OCI-LY7 (cell line): ENCODE results near the gene PSMG4. TPM values are rescaled to one million over a fixed set of nuclear protein-coding genes. Genes with fewer than 3 reads are reported as not detected.

ENCODE experiments used
- BruUV-seq: library from RNA; stranded (reverse); fragments of 400-500 nt; replicated peaks from 2 replicates; lab custom pipeline; 2021; lab: Mats Ljungman, UMichigan
- CTCF ChIA-PET: fragments of 300-600 bp; sonication (Branson Sonifier 250); formaldehyde crosslinking; loops from one replicate; lab custom pipeline; 2022; ENCODE audit warnings: antibody characterized with exemption; ENCODE audit not compliant: unreplicated experiment; lab: Charles Lee
- POLR2A ChIA-PET: fragments of 300-600 bp; sonication (Branson Sonifier 250); formaldehyde crosslinking; loops from one replicate; lab custom pipeline; 2022; ENCODE audit warnings: antibody characterized with exemption; lab: Charles Lee
- DNase-seq: peaks from one replicate; pipeline ENCODE4 v3.0.0-alpha.2; 2015; ENCODE audit warnings: low spot score
- H2AFZ ChIP-seq: fragments of 200-600 bp; sonication (generic), shearing (Covaris generic); 2 replicates; pipeline ENCODE4 v1.6.1; 2014; ENCODE audit warnings: mild to moderate bottlenecking, antibody characterized with exemption, low read length, moderate library complexity
- H3K27ac ChIP-seq: fragments of 200-600 bp; sonication (generic); 2 replicates; pipeline ENCODE4 v1.5.1; 2014; ENCODE audit warnings: mixed run types, low read depth, mild to moderate bottlenecking, moderate library complexity, low read length, inconsistent platforms; ENCODE audit not compliant: poor library complexity, severe bottlenecking
- H3K36me3 ChIP-seq: fragments of 200-600 bp; sonication (generic); 2 replicates; pipeline ENCODE4 v1.6.1; 2014; ENCODE audit warnings: mild to moderate bottlenecking, antibody characterized with exemption, low read length, moderate library complexity, mixed read lengths; ENCODE audit not compliant: insufficient read depth
- H3K4me1 ChIP-seq: fragments of 200-600 bp; sonication (generic); 2 replicates; pipeline ENCODE4 v1.5.1; 2014; ENCODE audit warnings: mild to moderate bottlenecking, low read length; ENCODE audit not compliant: insufficient read depth, poor library complexity, severe bottlenecking
- H3K4me2 ChIP-seq: fragments of 200-600 bp; sonication (generic); 2 replicates; pipeline ENCODE4 v1.6.1; 2014; ENCODE audit warnings: mild to moderate bottlenecking, low read length
- H3K4me3 ChIP-seq: fragments of 200-600 bp; sonication (generic); 2 replicates; pipeline ENCODE4 v1.5.1; 2014; ENCODE audit warnings: mild to moderate bottlenecking, low read depth, low read length; ENCODE audit not compliant: poor library complexity, severe bottlenecking
- H3K79me2 ChIP-seq: fragments of 200-600 bp; sonication (generic); 2 replicates; pipeline ENCODE4 v1.6.1; 2016; ENCODE audit warnings: low read depth, mild to moderate bottlenecking, low read length, moderate library complexity, mixed read lengths; ENCODE audit not compliant: insufficient read depth
- H3K9me2 ChIP-seq: fragments of 200-600 bp; sonication (generic); 2 replicates; pipeline ENCODE4 v1.6.1; 2016; ENCODE audit warnings: mild to moderate bottlenecking, low read length, mixed read lengths; ENCODE audit not compliant: insufficient read depth
- H3K9me3 ChIP-seq: fragments of 200-600 bp; sonication (generic); 2 replicates; pipeline ENCODE4 v1.6.1; 2014; ENCODE audit warnings: mild to moderate bottlenecking, mixed run types, low read length, mixed read lengths
- H4K20me1 ChIP-seq: fragments of 200-600 bp; sonication (generic); 2 replicates; pipeline ENCODE4 v1.6.1; 2014; ENCODE audit warnings: mild to moderate bottlenecking, antibody characterized with exemption, low read length, moderate library complexity, mixed read lengths; ENCODE audit not compliant: insufficient read depth
- CTCF ChIP-seq: fragments of 200-600 bp; sonication (generic); conservative IDR thresholded peaks from 2 replicates; pipeline ENCODE4 v1.5.1; 2014; ENCODE audit warnings: mild to moderate bottlenecking, antibody characterized with exemption, low read length, moderate library complexity, mixed read lengths
- EZH2phosphoT487 ChIP-seq: fragments of 200-600 bp; sonication (generic); IDR thresholded peaks from 2 replicates; pipeline ENCODE4 v1.6.1; 2018; ENCODE audit warnings: low read depth, borderline replicate concordance, mild to moderate bottlenecking, mixed run types, antibody characterized with exemption, low read length, moderate library complexity, mixed read lengths
- intact Hi-C: fragments of 100-400 bp; cut with micrococcal nuclease; formaldehyde crosslinking; loops from one replicate; pipeline ENCODE4 v1.10.0; 2022; ENCODE audit not compliant: unreplicated experiment
- total RNA-seq, 2 experiments: library from RNA; depleted of rRNA in 1 of 2; stranded (reverse); fragments of >200 nt in 1 of 2; shearing (Covaris generic) in 1 of 2; gene quantifications; 2 replicates each; pipeline ENCODE4 v1.2.3, GENCODE V29; 2014 to 2022

PSMG4 gene
- total RNA-seq, 2 experiments from 2014 or later, result 48.9 to 65.4 TPM

GRCh38 chr6:3226481-3227362 lies 32.0 kb upstream of the PSMG4 start:
- H3K4me1 ChIP-seq, result peaks cover 30% of the 10 kb centered on the region
- no peaks in the 10 kb centered on the region for H3K9me3 ChIP-seq
- no peaks in the 10 kb centered on the region for H3K9me2 ChIP-seq
- H3K36me3 ChIP-seq, result no peaks in the 10 kb centered on the region
- no peaks in the 10 kb centered on the region for H4K20me1 ChIP-seq
- H3K4me2 ChIP-seq, result peak overlapping the region; percentile 89
- no TSS peak for BruUV-seq
- H3K27ac ChIP-seq, result no peak overlapping the region
- DNase-seq, result peak; percentile 31
- intact Hi-C loops, result no loop called here
- TF ChIP-seq EZH2phosphoT487 (peak; percentile 95), CTCF (no peak)
- no peak overlapping the region for H2AFZ ChIP-seq
- H3K79me2 ChIP-seq, result no peaks in the 10 kb centered on the region
- ChIA-PET POLR2A (interaction anchor here (0.5 to 0.8 kb wide), 4 partner anchors 25 to 102 kb away, joined by 3 to 6 read pairs (median 3); no protein-coding TSS in a partner anchor), CTCF (interaction anchor here (1.5 kb wide), 1 partner anchor 23 kb away, joined by 5 read pairs; no protein-coding TSS in a partner anchor)
- peak overlapping the region; percentile 56 for H3K4me3 ChIP-seq

- H3K27ac ChIP-seq, result no peak within 1 kb of the TSS
- H3K9me2 ChIP-seq, result no peaks in the 10 kb centered on the region
- TF ChIP-seq EZH2phosphoT487, result no peak
- TF ChIP-seq CTCF, result no peak
- H3K79me2 ChIP-seq, result no peaks in the 10 kb centered on the region
- H4K20me1 ChIP-seq, result no peaks in the 10 kb centered on the region
- no peak for DNase-seq
- intact Hi-C loops, result no loop called here
- H3K4me3 ChIP-seq, result peak within 1 kb of the TSS; percentile 56
- peak within 1 kb of the TSS; percentile 89 for H3K4me2 ChIP-seq
- BruUV-seq, result no TSS peak
- peaks cover 30% of the 10 kb centered on the region for H3K4me1 ChIP-seq
- no peak within 1 kb of the TSS for H2AFZ ChIP-seq
- ChIA-PET POLR2A (interaction anchor here (0.5 to 0.6 kb wide), 3 partner anchors 32 to 103 kb away, joined by 3 to 6 read pairs (median 3); no protein-coding TSS in a partner anchor), CTCF (interaction anchor here (1.0 kb wide), 1 partner anchor 24 kb away, joined by 3 read pairs; no protein-coding TSS in a partner anchor)
- no peaks in the 10 kb centered on the region for H3K9me3 ChIP-seq
- H3K36me3 ChIP-seq, result no peaks in the 10 kb centered on the region
Observed at GRCh38 chr6:3227363-3228045, 31.2 kb upstream of the PSMG4 start, which contains the start of gene TUBB2B. TUBB2B (minus strand) TSS chr6:3227653; CDS start chr6:3227543, 110 bp downstream.
